GM23338 (cell line): ENCODE data around the gene STOML3.

Experiments used
- CREB1 ChIP-seq: fragments of 250-450 bp; sonication (Bioruptor Pico); IDR thresholded peaks from 2 replicates; pipeline ENCODE4 v1.5.0; 2020; ENCODE audit warnings: low read depth, mild to moderate bottlenecking, moderate library complexity
- CTCF ChIP-seq, 2 experiments: fragments of 200-600 bp in 1 of 2; sonication (generic) in 1 of 2; conservative IDR thresholded peaks; 2 replicates each; pipeline versions ENCODE4 v1.5.1 to v1.6.1; 2016 to 2017; ENCODE audit warnings: antibody characterized with exemption in 2 of 2, low read depth in 2 of 2, mild to moderate bottlenecking in 2 of 2, moderate library complexity in 1 of 2
- EZH2 ChIP-seq: fragments of 200-600 bp; sonication (generic); IDR thresholded peaks from one replicate; pipeline ENCODE4 v1.8.0; 2017; ENCODE audit warnings: antibody characterized with exemption, mild to moderate bottlenecking, low read depth; ENCODE audit not compliant: unreplicated experiment
- JUNB ChIP-seq: IDR thresholded peaks from one replicate; pipeline ENCODE4 v1.6.1; 2016; ENCODE audit warnings: antibody characterized with exemption; ENCODE audit not compliant: unreplicated experiment
- POLR2AphosphoS5 ChIP-seq: IDR thresholded peaks from 2 replicates; pipeline ENCODE4 v1.6.1; 2016; ENCODE audit warnings: antibody characterized with exemption, low read depth
- REST ChIP-seq: IDR thresholded peaks from one replicate; pipeline ENCODE4 v1.6.1; 2018; ENCODE audit warnings: antibody characterized with exemption; ENCODE audit not compliant: unreplicated experiment
- ZNF114 ChIP-seq: fragments of 250-450 bp; sonication (Bioruptor Pico); IDR thresholded peaks from 2 replicates; pipeline ENCODE4 v1.5.0; 2020; ENCODE audit warnings: mild to moderate bottlenecking, moderate library complexity
- ZNF331 ChIP-seq: fragments of 250-450 bp; sonication (Bioruptor Pico); IDR thresholded peaks from 2 replicates; pipeline ENCODE4 v1.5.0; 2020; ENCODE audit warnings: low read depth, mild to moderate bottlenecking, moderate library complexity

- TF ChIP-seq POLR2AphosphoS5 = peak; percentile 73
- TF ChIP-seq CREB1 = peak; percentile 92
- TF ChIP-seq ZNF331 (CRISPR knock-in tag) = no peak
- no peak for TF ChIP-seq CTCF (conservative IDR thresholded peaks at IDR 0.05; ENCODE audit: low read depth in 2 of 2)
- no peak for TF ChIP-seq ZNF114
- no peak for TF ChIP-seq EZH2
- TF ChIP-seq JUNB = no peak
- no peak for TF ChIP-seq REST
These were observed 47.4 kb upstream of the STOML3 start, which contains the start of the genes NHLRC3 and PROSER1 for GRCh38 chr13:39037880-39038568.
